ENCODE measurements around the gene UCN3. TPM values are rescaled to one million over a fixed set of nuclear protein-coding genes. Genes with fewer than 3 reads are reported as not detected.

UCN3 gene
- total RNA-seq, 1 experiment from 2014 or later: not detected

DNA sequence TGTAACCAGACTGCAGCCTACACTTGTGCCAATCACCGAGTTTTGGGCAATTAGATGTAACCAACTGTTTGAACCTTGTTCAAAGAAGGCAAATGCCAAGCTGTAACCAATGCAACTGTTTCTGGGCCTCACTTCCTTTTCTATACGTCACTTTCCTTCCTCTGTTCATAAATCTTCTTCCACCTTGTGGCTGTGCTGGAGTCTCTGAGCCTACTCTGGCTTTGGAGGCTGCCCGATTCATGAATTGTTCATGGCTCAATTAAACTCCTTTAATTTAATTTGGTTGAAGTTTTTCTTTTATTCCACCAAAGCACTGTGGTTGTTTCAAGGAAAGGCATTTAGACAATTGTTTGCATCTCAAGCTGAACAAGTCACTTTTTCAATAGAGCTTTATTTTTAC is 43.5 kb upstream of the UCN3 start:
- no CpG with 5 or more reads among the region's 3 CpGs for WGBS (ENCODE audit: extremely low coverage, insufficient read length, low lambda C conversion rate)
- Histone ChIP-seq H2BK20ac (ENCODE audit: low read depth, low read length, poor library complexity, severe bottlenecking) (no peak overlapping the region), H3K79me2 (ENCODE audit: insufficient read depth, low read length) (no peaks in the 10 kb centered on the region), H4K20me1 (ENCODE audit: control insufficient read depth, insufficient read depth, insufficient read length) (no peaks in the 10 kb centered on the region), H3K56ac (ENCODE audit: insufficient read length, low read depth, low read length) (no peak overlapping the region), H3K9me3 (ENCODE audit: control insufficient read depth, low read depth, low read length) (no peaks in the 10 kb centered on the region), H3K23ac (ENCODE audit: insufficient read length, low read depth, low read length) (no peak overlapping the region), H2BK15ac (ENCODE audit: low read depth, low read length) (no peak overlapping the region), H3K18ac (ENCODE audit: insufficient read length, low read depth, low read length) (no peak overlapping the region), H3K14ac (ENCODE audit: insufficient read depth, low read length) (no peak overlapping the region), H3K9ac (ENCODE audit: extremely low read depth, insufficient read length, low read length) (no peak overlapping the region), H3K23me2 (ENCODE audit: insufficient read length, low read depth, low read length, poor library complexity, severe bottlenecking) (no peaks in the 10 kb centered on the region), H3K79me1 (ENCODE audit: insufficient read depth, low read depth, low read length, poor library complexity, severe bottlenecking) (no peaks in the 10 kb centered on the region), H4K8ac (replicated peaks; ENCODE audit: insufficient read length, low read depth, low read length) (no peak overlapping the region), H4K91ac (ENCODE audit: insufficient read length, low read depth, low read length) (no peak overlapping the region), H2BK120ac (ENCODE audit: low read depth, low read length, poor library complexity, severe bottlenecking) (no peak overlapping the region), H4K5ac (ENCODE audit: insufficient read length, low read depth, low read length) (no peak overlapping the region), H2AFZ (ENCODE audit: low read length) (no peak overlapping the region), H3K27me3 (ENCODE audit: insufficient read depth, low read length) (no peaks in the 10 kb centered on the region), H2BK5ac (ENCODE audit: insufficient read length, low read length) (no peak overlapping the region), H3K4ac (ENCODE audit: low read depth, low read length) (no peak overlapping the region), H3T11ph (ENCODE audit: low read length) (no peak overlapping the region), H2AK5ac (ENCODE audit: insufficient read length, low read length) (no peak overlapping the region), H3K27ac (ENCODE audit: insufficient read length, low read depth, low read length) (no peak overlapping the region), H3K4me2 (ENCODE audit: insufficient read depth, insufficient read length, low read length) (no peak overlapping the region), H3K4me1 (ENCODE audit: insufficient read depth, low read length) (no peaks in the 10 kb centered on the region), H2BK12ac (ENCODE audit: insufficient read length, low read depth, low read length) (no peak overlapping the region)
- Mint-ChIP-seq H3K27me3 (ENCODE audit: low read depth) (peaks cover 4% of the 10 kb centered on the region), H3K4me3 (no peak overlapping the region), H3K4me1 (no peaks in the 10 kb centered on the region), H3K36me3 (ENCODE audit: insufficient read depth in 1 of 3, low read depth in 3 of 3) (peaks cover 0 to 3% (median under 1%) of the 10 kb centered on the region in 3 experiments; a peak in 5 of 7 replicates), H3K27ac (no peak overlapping the region), H3K9me3 (peaks cover 22 to 65% of the 10 kb centered on the region in 2 experiments)
- no peak for DNase-seq
- TF ChIP-seq, protein P1, sequence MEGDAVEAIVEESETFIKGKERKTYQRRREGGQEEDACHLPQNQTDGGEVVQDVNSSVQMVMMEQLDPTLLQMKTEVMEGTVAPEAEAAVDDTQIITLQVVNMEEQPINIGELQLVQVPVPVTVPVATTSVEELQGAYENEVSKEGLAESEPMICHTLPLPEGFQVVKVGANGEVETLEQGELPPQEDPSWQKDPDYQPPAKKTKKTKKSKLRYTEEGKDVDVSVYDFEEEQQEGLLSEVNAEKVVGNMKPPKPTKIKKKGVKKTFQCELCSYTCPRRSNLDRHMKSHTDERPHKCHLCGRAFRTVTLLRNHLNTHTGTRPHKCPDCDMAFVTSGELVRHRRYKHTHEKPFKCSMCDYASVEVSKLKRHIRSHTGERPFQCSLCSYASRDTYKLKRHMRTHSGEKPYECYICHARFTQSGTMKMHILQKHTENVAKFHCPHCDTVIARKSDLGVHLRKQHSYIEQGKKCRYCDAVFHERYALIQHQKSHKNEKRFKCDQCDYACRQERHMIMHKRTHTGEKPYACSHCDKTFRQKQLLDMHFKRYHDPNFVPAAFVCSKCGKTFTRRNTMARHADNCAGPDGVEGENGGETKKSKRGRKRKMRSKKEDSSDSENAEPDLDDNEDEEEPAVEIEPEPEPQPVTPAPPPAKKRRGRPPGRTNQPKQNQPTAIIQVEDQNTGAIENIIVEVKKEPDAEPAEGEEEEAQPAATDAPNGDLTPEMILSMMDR (conservative IDR thresholded peaks at IDR 0.05): no peak

All from H9 (cell line).